CD8-positive, alpha-beta memory T cell (primary cell): ENCODE measurements around the gene PRAMEF1. TPM values are rescaled to one million over a fixed set of nuclear protein-coding genes. Genes with fewer than 3 reads are reported as not detected.

ENCODE experiments used
- CTCF ChIA-PET: fragments of 350-600 bp; sonication (Branson Sonifier 250); formaldehyde crosslinking; loops from one replicate; lab custom pipeline; 2021; ENCODE audit warnings: antibody characterized with exemption; lab: Charles Lee
- POLR2A ChIA-PET: fragments of 350-600 bp; sonication (Branson Sonifier 250); formaldehyde crosslinking; loops from one replicate; lab custom pipeline; 2021; ENCODE audit warnings: antibody characterized with exemption; lab: Charles Lee
- DNase-seq, 5 donors: peaks; one replicate each; pipeline versions ENCODE4 v3.0.0 to v3.0.0-alpha.2; 2020 to 2022; ENCODE audit warnings: mixed read lengths in 1 of 5
- H3K27ac ChIP-seq: one replicate; pipeline ENCODE4 v1.7.0; 2013; ENCODE audit warnings: low read depth, mild to moderate bottlenecking, low read length, moderate library complexity
- H3K27me3 ChIP-seq: 2 replicates; pipeline ENCODE4 v1.7.0; 2013; ENCODE audit warnings: low read length, mild to moderate bottlenecking; ENCODE audit not compliant: insufficient read depth, poor library complexity, severe bottlenecking
- H3K36me3 ChIP-seq: 2 replicates; pipeline ENCODE4 v1.7.0; 2013; ENCODE audit warnings: mild to moderate bottlenecking, low read length, moderate library complexity; ENCODE audit not compliant: insufficient read depth
- H3K4me1 ChIP-seq: 2 replicates; pipeline ENCODE4 v1.7.0; 2013; ENCODE audit warnings: mild to moderate bottlenecking, low read length, moderate library complexity; ENCODE audit not compliant: insufficient read depth
- H3K4me3 ChIP-seq: 2 replicates; pipeline ENCODE4 v1.7.0; 2013; ENCODE audit warnings: mild to moderate bottlenecking, low read length
- H3K9me3 ChIP-seq: 2 replicates; pipeline ENCODE4 v1.7.0; 2013; ENCODE audit warnings: mild to moderate bottlenecking, low read length
- H3K27ac Mint-ChIP-seq, 8 donors: one replicate each; pipeline ENCODE4 v1.8.0; 2020 to 2021; ENCODE audit warnings: mixed read lengths in 8 of 8, mild to moderate bottlenecking in 6 of 8, inconsistent platforms in 3 of 8, moderate library complexity in 3 of 8
- H3K27me3 Mint-ChIP-seq, 2 donors: one replicate each; pipeline ENCODE4 v1.8.0; 2020 to 2021; ENCODE audit warnings: mixed read lengths in 2 of 2, mild to moderate bottlenecking in 1 of 2, moderate library complexity in 1 of 2
- H3K36me3 Mint-ChIP-seq, 3 donors: one replicate each; pipeline ENCODE4 v1.8.0; 2020 to 2021; ENCODE audit warnings: mixed read lengths in 3 of 3, inconsistent platforms in 1 of 3, mild to moderate bottlenecking in 1 of 3
- H3K4me1 Mint-ChIP-seq, 3 donors: one replicate each; pipeline ENCODE4 v1.8.0; 2020 to 2021; ENCODE audit warnings: mixed read lengths in 3 of 3, inconsistent platforms in 1 of 3, mild to moderate bottlenecking in 1 of 3
- H3K4me3 Mint-ChIP-seq, 7 donors: one replicate each; pipeline ENCODE4 v1.8.0; 2020 to 2021; ENCODE audit warnings: mixed read lengths in 7 of 7, mild to moderate bottlenecking in 6 of 7, moderate library complexity in 4 of 7, inconsistent platforms in 2 of 7
- H3K9me3 Mint-ChIP-seq, 5 donors: one replicate each; pipeline ENCODE4 v1.8.0; 2020 to 2022; ENCODE audit warnings: mixed read lengths in 5 of 5, mild to moderate bottlenecking in 3 of 5, moderate library complexity in 2 of 5, inconsistent platforms in 1 of 5
- polyA plus RNA-seq: library from polyadenylated mRNA; unstranded; fragments of 300-500 nt; fragmentation: Illumina TruSeq; gene quantifications from one replicate; pipeline ENCODE4 v1.2.3, GENCODE V29; 2021
- total RNA-seq, 2 experiments: library from RNA; stranded (reverse); gene quantifications; one replicate each; pipeline ENCODE4 v1.2.3, GENCODE V29; 2021

PRAMEF1 gene
- total and polyA plus RNA-seq, 3 experiments from 2014 or later = not detected

- Mint-ChIP-seq H3K4me3 (no peak overlapping the region), H3K27me3 (peaks cover 21 to 29% of the 10 kb centered on the region in 2 donors), H3K9me3 (no peaks in the 10 kb centered on the region), H3K36me3 (no peaks in the 10 kb centered on the region), H3K4me1 (no peaks in the 10 kb centered on the region), H3K27ac (no peak overlapping the region)
- DNase-seq = no peak
- no peaks in the 10 kb centered on the region for H3K9me3 ChIP-seq
- H3K27ac ChIP-seq = no peak overlapping the region
- no peaks in the 10 kb centered on the region for H3K36me3 ChIP-seq
- no peak overlapping the region for H3K4me3 ChIP-seq
- ChIA-PET POLR2A (no interaction called here), CTCF (no interaction called here)
- no peaks in the 10 kb centered on the region for H3K27me3 ChIP-seq
- no peaks in the 10 kb centered on the region for H3K4me1 ChIP-seq
Observed at GRCh38 chr1:12756768-12757413, 34.3 kb upstream of the PRAMEF1 start.

GRCh38 chr1:12757836-12758235 lies 33.4 kb upstream of the PRAMEF1 start:
- DNase-seq = no peak
- no peaks in the 10 kb centered on the region for H3K27me3 ChIP-seq
- H3K4me1 ChIP-seq = no peaks in the 10 kb centered on the region
- Mint-ChIP-seq H3K27ac (no peak overlapping the region), H3K9me3 (no peaks in the 10 kb centered on the region), H3K27me3 (peaks cover 21 to 29% of the 10 kb centered on the region in 2 donors), H3K4me1 (no peaks in the 10 kb centered on the region), H3K36me3 (no peaks in the 10 kb centered on the region), H3K4me3 (peak overlapping the region in 1 of 7 donors; percentile 6)
- H3K4me3 ChIP-seq = no peak overlapping the region
- no peaks in the 10 kb centered on the region for H3K9me3 ChIP-seq
- CTCF ChIA-PET = no interaction called here
- no peaks in the 10 kb centered on the region for H3K36me3 ChIP-seq
- no peak overlapping the region for H3K27ac ChIP-seq
- POLR2A ChIA-PET = no interaction called here

- Mint-ChIP-seq H3K36me3 (no peaks in the 10 kb centered on the region), H3K4me3 (no peak overlapping the region), H3K27me3 (peaks cover 13 to 32% of the 10 kb centered on the region in 2 donors), H3K4me1 (no peaks in the 10 kb centered on the region), H3K9me3 (peaks cover 0 to 2% (median 0%) of the 10 kb centered on the region in 5 donors), H3K27ac (no peak overlapping the region)
- no peaks in the 10 kb centered on the region for H3K27me3 ChIP-seq
- DNase-seq = no peak
- ChIA-PET POLR2A (no interaction called here), CTCF (no interaction called here)
- H3K36me3 ChIP-seq = no peaks in the 10 kb centered on the region
- H3K9me3 ChIP-seq = no peaks in the 10 kb centered on the region
- H3K4me3 ChIP-seq = no peak overlapping the region
- H3K4me1 ChIP-seq = no peaks in the 10 kb centered on the region
- no peak overlapping the region for H3K27ac ChIP-seq
Observed at GRCh38 chr1:12760256-12760795, 30.9 kb upstream of the PRAMEF1 start.

GRCh38 chr1:12761781-12762180 lies 29.4 kb upstream of the PRAMEF1 start:
- Histone ChIP-seq H3K4me3 (no peak overlapping the region), H3K4me1 (no peaks in the 10 kb centered on the region), H3K9me3 (no peaks in the 10 kb centered on the region), H3K27me3 (no peaks in the 10 kb centered on the region), H3K36me3 (no peaks in the 10 kb centered on the region), H3K27ac (no peak overlapping the region)
- H3K4me1 Mint-ChIP-seq = no peaks in the 10 kb centered on the region
- H3K36me3 Mint-ChIP-seq = no peaks in the 10 kb centered on the region
- ChIA-PET POLR2A (no interaction called here), CTCF (no interaction called here)
- no peak for DNase-seq
- H3K9me3 Mint-ChIP-seq = peaks cover 0 to 2% (median 0%) of the 10 kb centered on the region in 5 donors
- no peak overlapping the region for H3K27ac Mint-ChIP-seq
- peaks cover 14 to 35% of the 10 kb centered on the region in 2 donors for H3K27me3 Mint-ChIP-seq
- no peak overlapping the region for H3K4me3 Mint-ChIP-seq

DNA sequence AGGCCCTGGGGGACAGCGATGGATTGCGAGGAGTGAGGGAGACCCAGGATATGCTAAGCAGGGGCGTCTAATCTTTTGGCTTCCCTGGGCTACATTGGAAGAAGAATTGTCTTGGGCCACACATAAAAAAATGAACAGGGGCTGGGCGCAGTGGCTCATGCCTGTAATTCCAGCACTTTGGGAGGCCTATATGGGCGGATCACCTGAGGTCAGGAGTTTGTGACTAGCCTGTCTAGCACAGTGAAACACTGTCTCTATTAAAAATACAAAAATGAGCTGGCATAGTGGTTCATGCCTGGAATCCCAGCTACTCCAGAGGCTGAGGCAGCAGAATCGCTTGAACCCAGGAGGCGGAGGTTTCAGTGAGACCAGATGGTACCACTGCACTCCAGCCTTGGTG lies 28.4 kb upstream of the PRAMEF1 start:
- no peak overlapping the region for H3K27ac ChIP-seq
- POLR2A ChIA-PET = no interaction called here
- Mint-ChIP-seq H3K27me3 (peaks cover 12 to 39% of the 10 kb centered on the region in 2 donors), H3K4me1 (no peaks in the 10 kb centered on the region), H3K4me3 (no peak overlapping the region), H3K36me3 (no peaks in the 10 kb centered on the region), H3K9me3 (peaks cover 0 to 2% (median 0%) of the 10 kb centered on the region in 5 donors), H3K27ac (no peak overlapping the region)
- no peaks in the 10 kb centered on the region for H3K36me3 ChIP-seq
- CTCF ChIA-PET = no interaction called here
- no peaks in the 10 kb centered on the region for H3K27me3 ChIP-seq
- H3K9me3 ChIP-seq = no peaks in the 10 kb centered on the region
- H3K4me3 ChIP-seq = no peak overlapping the region
- no peak for DNase-seq
- no peaks in the 10 kb centered on the region for H3K4me1 ChIP-seq

DNA sequence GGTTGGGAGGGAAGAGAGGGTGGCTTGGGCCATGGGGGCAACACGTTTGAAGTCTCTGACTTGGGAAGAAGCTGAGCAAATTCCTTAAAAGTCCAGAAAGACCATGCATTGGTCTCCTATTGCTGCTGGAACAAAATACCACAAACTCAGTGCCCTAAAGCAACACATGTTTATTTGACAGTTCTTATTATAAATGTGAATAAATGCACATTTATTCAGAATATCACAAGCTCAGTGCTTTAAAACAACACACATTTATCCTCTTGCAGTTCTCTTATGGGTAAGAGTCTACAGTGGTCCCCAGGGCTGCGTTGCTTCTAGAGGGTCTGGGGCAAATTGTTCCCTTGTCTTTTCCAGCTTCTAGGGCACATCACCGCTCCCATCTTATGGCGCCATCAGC lies 27.7 kb upstream of the PRAMEF1 start:
- Histone ChIP-seq H3K9me3 (no peaks in the 10 kb centered on the region), H3K4me1 (no peaks in the 10 kb centered on the region), H3K36me3 (no peaks in the 10 kb centered on the region), H3K27me3 (no peaks in the 10 kb centered on the region), H3K27ac (no peak overlapping the region), H3K4me3 (no peak overlapping the region)
- Mint-ChIP-seq H3K9me3 (peaks cover 0 to 2% (median 0%) of the 10 kb centered on the region in 5 donors), H3K27me3 (peaks cover 7 to 39% of the 10 kb centered on the region in 2 donors), H3K36me3 (no peaks in the 10 kb centered on the region), H3K27ac (no peak overlapping the region), H3K4me1 (no peaks in the 10 kb centered on the region), H3K4me3 (no peak overlapping the region)
- DNase-seq = no peak
- ChIA-PET POLR2A (no interaction called here), CTCF (no interaction called here)

DNA sequence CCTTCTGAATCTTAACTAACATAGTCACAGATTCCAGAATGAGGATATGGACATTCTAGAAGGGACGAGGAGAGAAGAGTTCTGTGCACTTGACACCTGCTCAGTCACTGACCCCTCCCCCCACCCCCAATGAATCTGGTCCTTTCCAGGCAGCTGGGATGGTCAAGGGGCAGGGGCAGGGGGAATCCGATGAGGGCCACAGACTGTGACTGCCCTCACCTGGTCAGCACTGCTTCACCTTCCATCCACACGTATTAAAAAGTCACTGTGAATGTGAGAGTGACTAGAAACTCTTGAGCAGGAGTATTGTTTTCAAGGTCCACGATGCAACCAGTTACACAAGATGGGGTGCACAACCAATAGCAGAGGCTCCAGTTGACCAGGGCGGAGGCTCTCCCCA lies 27.2 kb upstream of the PRAMEF1 start:
- no peaks in the 10 kb centered on the region for H3K36me3 Mint-ChIP-seq
- H3K9me3 ChIP-seq = no peaks in the 10 kb centered on the region
- H3K27ac ChIP-seq = no peak overlapping the region
- H3K4me1 Mint-ChIP-seq = no peaks in the 10 kb centered on the region
- H3K27me3 Mint-ChIP-seq = peaks cover 9 to 38% of the 10 kb centered on the region in 2 donors
- peaks cover 0 to 2% (median 0%) of the 10 kb centered on the region in 5 donors for H3K9me3 Mint-ChIP-seq
- ChIA-PET POLR2A (no interaction called here), CTCF (no interaction called here)
- no peak overlapping the region for H3K4me3 Mint-ChIP-seq
- H3K27me3 ChIP-seq = no peaks in the 10 kb centered on the region
- no peaks in the 10 kb centered on the region for H3K36me3 ChIP-seq
- no peak for DNase-seq
- no peaks in the 10 kb centered on the region for H3K4me1 ChIP-seq
- no peak overlapping the region for H3K27ac Mint-ChIP-seq
- H3K4me3 ChIP-seq = no peak overlapping the region

GRCh38 chr1:12769031-12769430 lies 22.2 kb upstream of the PRAMEF1 start:
- peaks cover 35 to 62% of the 10 kb centered on the region in 2 donors for H3K27me3 Mint-ChIP-seq
- peaks cover 4% of the 10 kb centered on the region for H3K27me3 ChIP-seq
- no peaks in the 10 kb centered on the region for H3K36me3 Mint-ChIP-seq
- H3K4me3 Mint-ChIP-seq = no peak overlapping the region
- no peaks in the 10 kb centered on the region for H3K36me3 ChIP-seq
- no peaks in the 10 kb centered on the region for H3K9me3 ChIP-seq
- no peaks in the 10 kb centered on the region for H3K4me1 ChIP-seq
- no peak for DNase-seq
- H3K4me1 Mint-ChIP-seq = no peaks in the 10 kb centered on the region
- H3K27ac ChIP-seq = no peak overlapping the region
- peaks cover 0 to 2% (median 0%) of the 10 kb centered on the region in 5 donors for H3K9me3 Mint-ChIP-seq
- no peak overlapping the region for H3K27ac Mint-ChIP-seq
- no peak overlapping the region for H3K4me3 ChIP-seq
- CTCF ChIA-PET = no interaction called here
- POLR2A ChIA-PET = no interaction called here
